Measurements from ENCODE around the gene TMEM187. TPM values are rescaled to one million over a fixed set of nuclear protein-coding genes. Genes with fewer than 3 reads are reported as not detected.

TMEM187 gene
- total RNA-seq, 1 experiment from 2014 or later: 16.6 TPM

- DNase-seq (ENCODE audit: low read depth): no peak
- in situ Hi-C loops (cut with HindIII; ENCODE audit: low pct_unique_long_range_greater_than_20kb, low sequenced_read_pairs): no loop called here
Measured at GRCh38 chrX:154011376-154012335, 39.1 kb downstream of the TMEM187 start.

- in situ Hi-C loops (cut with HindIII; ENCODE audit: low pct_unique_long_range_greater_than_20kb, low sequenced_read_pairs): no loop called here
- DNase-seq (ENCODE audit: low read depth): no peak
Measured at GRCh38 chrX:154012336-154012991, 39.9 kb downstream of the TMEM187 start.

GRCh38 chrX:154013001-154013421 is 40.5 kb downstream of the TMEM187 start:
- DNase-seq (ENCODE audit: low read depth): no peak
- in situ Hi-C loops (cut with HindIII; ENCODE audit: low pct_unique_long_range_greater_than_20kb, low sequenced_read_pairs): no loop called here

GRCh38 chrX:154013614-154014360 is 41.2 kb downstream of the TMEM187 start:
- DNase-seq (ENCODE audit: low read depth): peak; percentile 26
- in situ Hi-C loops (cut with HindIII; ENCODE audit: low pct_unique_long_range_greater_than_20kb, low sequenced_read_pairs): no loop called here

GRCh38 chrX:154014429-154015380 is 42.2 kb downstream of the TMEM187 start:
- DNase-seq (ENCODE audit: low read depth): no peak
- in situ Hi-C loops (cut with HindIII; ENCODE audit: low pct_unique_long_range_greater_than_20kb, low sequenced_read_pairs): no loop called here

- DNase-seq (ENCODE audit: low read depth): no peak
- in situ Hi-C loops (cut with HindIII; ENCODE audit: low pct_unique_long_range_greater_than_20kb, low sequenced_read_pairs): no loop called here
Measured at GRCh38 chrX:154015581-154016264, 43.2 kb downstream of the TMEM187 start.

GRCh38 chrX:154016366-154017076 is 44.0 kb downstream of the TMEM187 start:
- in situ Hi-C loops (cut with HindIII; ENCODE audit: low pct_unique_long_range_greater_than_20kb, low sequenced_read_pairs): no loop called here
- no peak for DNase-seq (ENCODE audit: low read depth)

- in situ Hi-C loops (cut with HindIII; ENCODE audit: low pct_unique_long_range_greater_than_20kb, low sequenced_read_pairs): no loop called here
- no peak for DNase-seq (ENCODE audit: low read depth)
Measured at GRCh38 chrX:154017766-154018517, 45.4 kb downstream of the TMEM187 start.

GRCh38 chrX:154018518-154019060 is 46.0 kb downstream of the TMEM187 start:
- no peak for DNase-seq (ENCODE audit: low read depth)
- in situ Hi-C loops (cut with HindIII; ENCODE audit: low pct_unique_long_range_greater_than_20kb, low sequenced_read_pairs): no loop called here

- no peak for DNase-seq (ENCODE audit: low read depth)
- in situ Hi-C loops (cut with HindIII; ENCODE audit: low pct_unique_long_range_greater_than_20kb, low sequenced_read_pairs): no loop called here
Measured at GRCh38 chrX:154019061-154019621, 46.6 kb downstream of the TMEM187 start.

- DNase-seq (ENCODE audit: low read depth): peak; percentile 55
- in situ Hi-C loops (cut with HindIII; ENCODE audit: low pct_unique_long_range_greater_than_20kb, low sequenced_read_pairs): no loop called here
Measured at GRCh38 chrX:154019633-154020528, 47.3 kb downstream of the TMEM187 start, which contains the start of gene IRAK1. Gene IRAK1 (minus strand): TSS chrX:154019902. CDS start chrX:154019812, 90 bp downstream.

GRCh38 chrX:154020536-154021115 is 48.1 kb downstream of the TMEM187 start:
- peak; percentile 14 for DNase-seq (ENCODE audit: low read depth)
- in situ Hi-C loops (cut with HindIII; ENCODE audit: low pct_unique_long_range_greater_than_20kb, low sequenced_read_pairs): no loop called here

GRCh38 chrX:154021131-154021611 is 48.6 kb downstream of the TMEM187 start:
- peak; percentile 57 for DNase-seq (ENCODE audit: low read depth)
- in situ Hi-C loops (cut with HindIII; ENCODE audit: low pct_unique_long_range_greater_than_20kb, low sequenced_read_pairs): no loop called here

- in situ Hi-C loops (cut with HindIII; ENCODE audit: low pct_unique_long_range_greater_than_20kb, low sequenced_read_pairs): no loop called here
Measured at GRCh38 chrX:154022108-154022507, 49.6 kb downstream of the TMEM187 start.

More at GRCh38 chrX:154022108-154022507, 49.6 kb downstream of the TMEM187 start:
- no peak for DNase-seq (ENCODE audit: low read depth)

Measured in Caki2 (cell line).